Left renal cortex interstitium (tissue), 4 donors: ENCODE results near the gene DNM3. TPM values are rescaled to one million over a fixed set of nuclear protein-coding genes. Genes with fewer than 3 reads are reported as not detected.

Experiments used
- DNase-seq, 4 donors: peaks; one replicate each; pipeline ENCODE4 v3.0.0-alpha.2; 2013; ENCODE audit warnings: low read depth in 4 of 4, low spot score in 2 of 4, missing footprints in 1 of 4
- polyA plus RNA-seq, 4 donors: library from polyadenylated mRNA; unstranded; fragments of 120-200 nt; gene quantifications; one replicate each; pipeline ENCODE4 v1.2.1, GENCODE V29; 2013; ENCODE audit not compliant: insufficient read length in 4 of 4

DNM3 gene
- polyA plus RNA-seq, 4 donors = 3.5 to 5.8 (median 4.5) TPM

- DNase-seq = no peak
These were observed 616.3 kb downstream of the DNM3 start for GRCh38 chr1:172457479-172458130.

GRCh38 chr1:172460177-172460576 lies 618.9 kb downstream of the DNM3 start:
- no peak for DNase-seq

- no peak for DNase-seq
These were observed 619.6 kb downstream of the DNM3 start for GRCh38 chr1:172460887-172461315.

Other genes starting within 250 kb of the DNM3 start
- gene MYOCOS, start 219.3 kb upstream of the DNM3 start, polyA plus RNA-seq = 1 to 10 TPM in 2 of 4 donors, under 1 TPM in 2; 0.42 to 1.3 (median 0.75) TPM
- gene MYOC, start 188.8 kb upstream of the DNM3 start, polyA plus RNA-seq = under 1 TPM; 0.11 to 0.24 (median 0.18) TPM
- 10 to 100 TPM; 13.5 to 17.7 (median 16.7) TPM for gene VAMP4, start 99.4 kb upstream of the DNM3 start, polyA plus RNA-seq
- gene METTL13, start 59.8 kb upstream of the DNM3 start, polyA plus RNA-seq = 10 to 100 TPM; 32.9 to 37.8 (median 36.1) TPM